HCT116 (cell line): ENCODE results near the gene BPIFB1. TPM values are rescaled to one million over a fixed set of nuclear protein-coding genes. Genes with fewer than 3 reads are reported as not detected.

Experiments used
- ATAC-seq: fragments of 200-7000 bp; cut with Tn5 transposase; 2 replicates; pipeline ENCODE4 v1.9.1; 2020; ENCODE audit warnings: mild to moderate bottlenecking, moderate library complexity
- BruUV-seq: library from RNA; stranded (reverse); fragments of 400-500 nt; replicated peaks from 2 replicates; lab custom pipeline; 2021; lab: Mats Ljungman, UMichigan
- CTCF ChIA-PET: fragments of 300-600 bp; sonication (Branson Sonifier 250); formaldehyde crosslinking; loops from one replicate; lab custom pipeline; 2021; ENCODE audit warnings: antibody characterized with exemption; lab: Charles Lee
- POLR2A ChIA-PET: fragments of 300-600, 350-600 bp; sonication (Branson Sonifier 250); formaldehyde crosslinking; loops from one replicate; lab custom pipeline; 2021; ENCODE audit warnings: antibody characterized with exemption; lab: Charles Lee
- RAD21 ChIA-PET, 2 experiments: fragments of 300-600 bp; sonication (Branson Sonifier 250); formaldehyde crosslinking; loops; one replicate each; lab custom pipeline; 2023; ENCODE audit warnings: low total read pairs in 2 of 2; ENCODE audit not compliant: uncharacterized antibody in 2 of 2, unreplicated experiment in 2 of 2, low non-redundant PET in 1 of 2; lab: Charles Lee
- DNase-seq: peaks from one replicate; pipeline ENCODE4 v3.0.0-alpha.2; 2010; ENCODE audit warnings: low read depth, low spot score
- H2AFZ ChIP-seq: fragments of 200-600 bp; shearing (Covaris generic), sonication (generic); 2 replicates; pipeline ENCODE4 v1.6.1; 2017; ENCODE audit warnings: low read depth, mixed run types, mixed read lengths, antibody characterized with exemption, low read length; ENCODE audit not compliant: poor library complexity, severe bottlenecking
- H3K27ac ChIP-seq: 2 replicates; pipeline ENCODE4 v1.5.1; 2012; ENCODE audit warnings: low read depth, low read length
- H3K27me3 ChIP-seq: fragments of 200-600 bp; sonication (generic); 2 replicates; pipeline ENCODE4 v1.6.1; 2016; ENCODE audit warnings: mixed run types, low read length, mixed read lengths; ENCODE audit not compliant: insufficient read depth
- H3K36me3 ChIP-seq, 2 experiments: fragments of 200-500 bp in 1 of 2; fragments of 200-600 bp in 1 of 2; sonication (Bioruptor generic) in 1 of 2; sonication (generic) in 1 of 2; 2 replicates each; pipeline versions ENCODE4 v1.5.1 to v1.6.1; 2014 to 2016; ENCODE audit warnings: low read length in 2 of 2, inconsistent platforms in 1 of 2, mixed read lengths in 1 of 2, mixed run types in 1 of 2; ENCODE audit not compliant: insufficient read depth in 2 of 2, control insufficient read depth in 1 of 2
- H3K4me1 ChIP-seq, 2 experiments: fragments of 200-600 bp in 1 of 2; sonication (generic) in 1 of 2; 2 replicates each; pipeline versions ENCODE4 v1.5.1 to v1.6.1; 2012 to 2017; ENCODE audit warnings: low read length in 2 of 2, inconsistent platforms in 1 of 2, mild to moderate bottlenecking in 1 of 2, mixed read lengths in 1 of 2, mixed run types in 1 of 2, moderate library complexity in 1 of 2; ENCODE audit not compliant: insufficient read depth in 2 of 2, control insufficient read depth in 1 of 2
- H3K4me2 ChIP-seq: fragments of 200-600 bp; sonication (generic); 2 replicates; pipeline ENCODE4 v1.6.1; 2017; ENCODE audit warnings: mixed run types, low read length, mixed read lengths
- H3K4me3 ChIP-seq, 2 experiments: fragments of 200-600 bp in 1 of 2; sonication (generic) in 1 of 2; replicated peaks in 1 of 2; 2 replicates each; pipeline ENCODE4 v1.5.1; 2011 to 2016; ENCODE audit warnings: low read length in 2 of 2, control low read depth in 1 of 2, low read depth in 1 of 2, mild to moderate bottlenecking in 1 of 2, mixed read lengths in 1 of 2, mixed run types in 1 of 2
- H3K79me2 ChIP-seq: fragments of 200-600 bp; sonication (generic); 2 replicates; pipeline ENCODE4 v1.6.1; 2017; ENCODE audit warnings: mild to moderate bottlenecking, mixed run types, low read length, moderate library complexity, mixed read lengths; ENCODE audit not compliant: insufficient read depth
- H3K9ac ChIP-seq: fragments of 200-600 bp; sonication (generic); 2 replicates; pipeline ENCODE4 v1.6.1; 2016; ENCODE audit warnings: low read length, mixed read lengths
- H3K9me2 ChIP-seq: fragments of 200-600 bp; sonication (generic), shearing (Covaris generic); 2 replicates; pipeline ENCODE4 v1.6.1; 2017; ENCODE audit warnings: mixed run types, mild to moderate bottlenecking, moderate library complexity; ENCODE audit not compliant: insufficient read depth
- H3K9me3 ChIP-seq, 2 experiments: fragments of 200-500 bp in 1 of 2; fragments of 200-600 bp in 1 of 2; sonication (Bioruptor generic) in 1 of 2; sonication (generic) in 1 of 2; 2 replicates each; pipeline ENCODE4 v1.6.1; 2014 to 2017; ENCODE audit warnings: low read length in 2 of 2, mixed read lengths in 2 of 2, inconsistent platforms in 1 of 2, low read depth in 1 of 2, mild to moderate bottlenecking in 1 of 2, mixed run types in 1 of 2, moderate library complexity in 1 of 2; ENCODE audit not compliant: control insufficient read depth in 1 of 2, insufficient read depth in 1 of 2
- H4K20me1 ChIP-seq: fragments of 200-600 bp; sonication (generic), shearing (Covaris generic); 2 replicates; pipeline ENCODE4 v1.6.1; 2017; ENCODE audit warnings: mixed run types, mild to moderate bottlenecking, moderate library complexity; ENCODE audit not compliant: insufficient read depth
- CEBPB ChIP-seq: IDR thresholded peaks from 2 replicates; pipeline ENCODE4 v1.6.1; 2012; ENCODE audit warnings: low read depth
- ELF1 ChIP-seq: IDR thresholded peaks from 2 replicates; pipeline ENCODE4 v1.6.1; 2012; ENCODE audit warnings: low read depth, borderline replicate concordance
- EZH2 ChIP-seq: fragments of 200-600 bp; sonication (generic); IDR thresholded peaks from 2 replicates; pipeline ENCODE4 v1.6.1; 2017; ENCODE audit warnings: antibody characterized with exemption, mixed run types
- EZH2phosphoT487 ChIP-seq: fragments of 200-600 bp; IDR thresholded peaks from 2 replicates; pipeline ENCODE4 v1.6.1; 2018; ENCODE audit warnings: antibody characterized with exemption, borderline replicate concordance
- FOSL1 ChIP-seq: IDR thresholded peaks from 2 replicates; pipeline ENCODE4 v1.6.1; 2012; ENCODE audit warnings: low read depth
- POLR2A ChIP-seq: IDR thresholded peaks from 2 replicates; pipeline ENCODE4 v1.7.0; 2011; ENCODE audit warnings: borderline replicate concordance; ENCODE audit not compliant: insufficient read depth, insufficient read length; ENCODE audit errors: extremely low read depth
- SRF ChIP-seq: IDR thresholded peaks from 2 replicates; pipeline ENCODE4 v1.6.1; 2012; ENCODE audit warnings: low read depth
- TCF7L2 ChIP-seq: IDR thresholded peaks from 2 replicates; pipeline ENCODE4 v1.7.0; 2011; ENCODE audit warnings: borderline replicate concordance, inconsistent platforms; ENCODE audit not compliant: insufficient read depth, insufficient read length; ENCODE audit errors: extremely low read depth
- YY1 ChIP-seq: IDR thresholded peaks from 2 replicates; pipeline ENCODE4 v1.6.1; 2011; ENCODE audit warnings: low read length, low read depth, moderate library complexity, mild to moderate bottlenecking; ENCODE audit not compliant: insufficient replicate concordance; ENCODE audit errors: extremely low read depth
- ZNF274 ChIP-seq: fragments of 200-500 bp; sonication (Bioruptor generic); IDR thresholded peaks from 2 replicates; pipeline ENCODE4 v1.6.1; 2014; ENCODE audit warnings: mild to moderate bottlenecking, low read depth, low read length, inconsistent platforms
- intact Hi-C: fragments of 100-400 bp; cut with micrococcal nuclease; formaldehyde crosslinking; loops from 2 replicates; pipeline ENCODE4 v1.10.0; 2022
- total RNA-seq: library from RNA; stranded (reverse); gene quantifications from one replicate; pipeline ENCODE4 v1.2.1, GENCODE V29; 2021; ENCODE audit not compliant: unreplicated experiment
- TF ChIP-seq, protein P1 (sequence below): IDR thresholded peaks from 2 replicates; pipeline ENCODE4 v1.6.1; 2012
- TF ChIP-seq, protein P2 (sequence below): IDR thresholded peaks from 2 replicates; pipeline ENCODE4 v1.6.1; 2012; ENCODE audit warnings: low read depth
- TF ChIP-seq, protein P3 (sequence below): IDR thresholded peaks from 2 replicates; pipeline ENCODE4 v1.6.1; 2012
- TF ChIP-seq, protein P4 (sequence below): IDR thresholded peaks from 2 replicates; pipeline ENCODE4 v1.6.1; 2011; ENCODE audit warnings: mild to moderate bottlenecking, low read length, moderate library complexity; ENCODE audit not compliant: insufficient replicate concordance; ENCODE audit errors: extremely low read depth

BPIFB1 gene
- total RNA-seq, 1 experiment from 2014 or later = 0.17 TPM

DNA sequence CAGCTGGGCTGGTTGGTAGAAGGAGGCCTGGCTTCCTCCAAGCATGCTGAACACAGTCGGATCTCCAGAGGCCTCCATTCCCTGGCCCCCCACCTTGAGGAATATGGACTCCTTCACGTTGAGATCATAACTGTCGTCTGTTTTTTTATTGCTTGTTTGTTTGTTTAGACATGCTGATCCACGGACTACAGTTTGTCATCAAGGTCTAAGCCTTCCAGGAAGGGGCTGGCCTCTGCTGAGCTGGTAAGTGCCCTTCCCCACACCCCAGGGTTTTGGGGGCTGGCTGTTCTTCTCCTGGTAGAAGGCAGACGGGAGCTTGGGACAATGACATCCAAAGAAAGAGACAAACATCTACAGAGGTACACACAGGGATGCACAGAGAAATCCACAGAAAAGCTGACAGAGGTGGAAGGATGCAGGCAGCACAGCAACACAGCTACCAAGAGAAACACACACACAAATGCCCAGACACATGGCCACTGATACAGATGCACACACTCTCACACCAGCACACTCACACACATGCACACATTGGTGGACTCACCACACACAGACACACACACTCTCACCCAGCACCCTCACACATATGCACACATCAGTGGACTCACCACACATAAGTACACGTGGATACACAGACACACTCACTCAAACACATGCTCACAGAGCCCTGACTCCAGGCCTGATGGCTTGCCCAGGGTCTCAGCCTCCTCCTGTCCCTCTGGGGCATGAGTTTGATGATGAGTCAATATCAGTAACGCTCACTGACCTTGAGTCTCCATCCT is 40.5 kb upstream of the BPIFB1 start:
- Histone ChIP-seq H3K27ac (no peak overlapping the region), H3K4me2 (no peak overlapping the region), H2AFZ (no peak overlapping the region), H3K4me1 (no peaks in the 10 kb centered on the region), H3K79me2 (no peaks in the 10 kb centered on the region), H3K9me3 (no peaks in the 10 kb centered on the region), H3K36me3 (no peaks in the 10 kb centered on the region), H4K20me1 (no peaks in the 10 kb centered on the region), H3K9me2 (no peaks in the 10 kb centered on the region), H3K9ac (no peak overlapping the region), H3K27me3 (peaks cover 10% of the 10 kb centered on the region), H3K4me3 (no peak overlapping the region)
- CTCF ChIA-PET = no interaction called here
- intact Hi-C loops = no loop called here
- no TSS peak for BruUV-seq
- RAD21 ChIA-PET = no interaction called here
- POLR2A ChIA-PET = no interaction called here
- ATAC-seq = no peak
- no peak for TF ChIP-seq EZH2phosphoT487
- TF ChIP-seq, all 23 proteins: peak for 0
- no peak for DNase-seq

DNA sequence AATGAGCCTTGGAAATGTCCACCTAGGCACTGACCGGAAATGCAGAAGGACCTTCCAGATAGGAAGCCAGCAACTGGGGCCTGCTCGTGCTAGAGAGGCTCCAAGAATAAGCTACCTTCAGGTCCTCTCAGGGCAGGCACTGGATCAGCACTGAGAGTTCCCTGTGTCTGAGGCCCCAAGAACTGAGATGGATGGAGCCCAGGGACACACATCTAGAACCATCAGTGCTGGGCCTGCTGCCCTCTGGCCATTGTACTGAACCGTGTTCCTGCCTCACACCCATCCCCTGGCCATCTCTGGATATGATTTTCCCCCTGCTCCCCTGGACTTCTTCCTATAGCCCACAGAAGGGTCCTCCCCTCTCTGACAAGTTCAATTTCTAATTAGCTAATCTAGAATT is 36.9 kb upstream of the BPIFB1 start:
- POLR2A ChIA-PET = no interaction called here
- RAD21 ChIA-PET = no interaction called here
- CTCF ChIA-PET = no interaction called here
- BruUV-seq = no TSS peak
- Histone ChIP-seq H3K79me2 (no peaks in the 10 kb centered on the region), H3K36me3 (no peaks in the 10 kb centered on the region), H3K9ac (no peak overlapping the region), H3K4me1 (no peaks in the 10 kb centered on the region), H3K27ac (no peak overlapping the region), H3K9me2 (no peaks in the 10 kb centered on the region), H3K4me3 (no peak overlapping the region), H3K9me3 (no peaks in the 10 kb centered on the region), H4K20me1 (no peaks in the 10 kb centered on the region), H3K4me2 (no peak overlapping the region), H2AFZ (no peak overlapping the region), H3K27me3 (peaks cover 10% of the 10 kb centered on the region)
- intact Hi-C loops = no loop called here
- ATAC-seq (no peak), DNase-seq (no peak)
- TF ChIP-seq, protein P1, sequence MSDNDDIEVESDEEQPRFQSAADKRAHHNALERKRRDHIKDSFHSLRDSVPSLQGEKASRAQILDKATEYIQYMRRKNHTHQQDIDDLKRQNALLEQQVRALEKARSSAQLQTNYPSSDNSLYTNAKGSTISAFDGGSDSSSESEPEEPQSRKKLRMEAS = no peak
- TF ChIP-seq TCF7L2 (no peak), ELF1 (no peak), EZH2 (no peak), ZNF274 (no peak), SRF (no peak), YY1 (no peak), POLR2A (no peak), FOSL1 (no peak), CEBPB (no peak)
- TF ChIP-seq, protein P2, sequence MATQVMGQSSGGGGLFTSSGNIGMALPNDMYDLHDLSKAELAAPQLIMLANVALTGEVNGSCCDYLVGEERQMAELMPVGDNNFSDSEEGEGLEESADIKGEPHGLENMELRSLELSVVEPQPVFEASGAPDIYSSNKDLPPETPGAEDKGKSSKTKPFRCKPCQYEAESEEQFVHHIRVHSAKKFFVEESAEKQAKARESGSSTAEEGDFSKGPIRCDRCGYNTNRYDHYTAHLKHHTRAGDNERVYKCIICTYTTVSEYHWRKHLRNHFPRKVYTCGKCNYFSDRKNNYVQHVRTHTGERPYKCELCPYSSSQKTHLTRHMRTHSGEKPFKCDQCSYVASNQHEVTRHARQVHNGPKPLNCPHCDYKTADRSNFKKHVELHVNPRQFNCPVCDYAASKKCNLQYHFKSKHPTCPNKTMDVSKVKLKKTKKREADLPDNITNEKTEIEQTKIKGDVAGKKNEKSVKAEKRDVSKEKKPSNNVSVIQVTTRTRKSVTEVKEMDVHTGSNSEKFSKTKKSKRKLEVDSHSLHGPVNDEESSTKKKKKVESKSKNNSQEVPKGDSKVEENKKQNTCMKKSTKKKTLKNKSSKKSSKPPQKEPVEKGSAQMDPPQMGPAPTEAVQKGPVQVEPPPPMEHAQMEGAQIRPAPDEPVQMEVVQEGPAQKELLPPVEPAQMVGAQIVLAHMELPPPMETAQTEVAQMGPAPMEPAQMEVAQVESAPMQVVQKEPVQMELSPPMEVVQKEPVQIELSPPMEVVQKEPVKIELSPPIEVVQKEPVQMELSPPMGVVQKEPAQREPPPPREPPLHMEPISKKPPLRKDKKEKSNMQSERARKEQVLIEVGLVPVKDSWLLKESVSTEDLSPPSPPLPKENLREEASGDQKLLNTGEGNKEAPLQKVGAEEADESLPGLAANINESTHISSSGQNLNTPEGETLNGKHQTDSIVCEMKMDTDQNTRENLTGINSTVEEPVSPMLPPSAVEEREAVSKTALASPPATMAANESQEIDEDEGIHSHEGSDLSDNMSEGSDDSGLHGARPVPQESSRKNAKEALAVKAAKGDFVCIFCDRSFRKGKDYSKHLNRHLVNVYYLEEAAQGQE = no peak
- TF ChIP-seq, protein P3, sequence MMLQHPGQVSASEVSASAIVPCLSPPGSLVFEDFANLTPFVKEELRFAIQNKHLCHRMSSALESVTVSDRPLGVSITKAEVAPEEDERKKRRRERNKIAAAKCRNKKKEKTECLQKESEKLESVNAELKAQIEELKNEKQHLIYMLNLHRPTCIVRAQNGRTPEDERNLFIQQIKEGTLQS = no peak
- TF ChIP-seq, protein P4, sequence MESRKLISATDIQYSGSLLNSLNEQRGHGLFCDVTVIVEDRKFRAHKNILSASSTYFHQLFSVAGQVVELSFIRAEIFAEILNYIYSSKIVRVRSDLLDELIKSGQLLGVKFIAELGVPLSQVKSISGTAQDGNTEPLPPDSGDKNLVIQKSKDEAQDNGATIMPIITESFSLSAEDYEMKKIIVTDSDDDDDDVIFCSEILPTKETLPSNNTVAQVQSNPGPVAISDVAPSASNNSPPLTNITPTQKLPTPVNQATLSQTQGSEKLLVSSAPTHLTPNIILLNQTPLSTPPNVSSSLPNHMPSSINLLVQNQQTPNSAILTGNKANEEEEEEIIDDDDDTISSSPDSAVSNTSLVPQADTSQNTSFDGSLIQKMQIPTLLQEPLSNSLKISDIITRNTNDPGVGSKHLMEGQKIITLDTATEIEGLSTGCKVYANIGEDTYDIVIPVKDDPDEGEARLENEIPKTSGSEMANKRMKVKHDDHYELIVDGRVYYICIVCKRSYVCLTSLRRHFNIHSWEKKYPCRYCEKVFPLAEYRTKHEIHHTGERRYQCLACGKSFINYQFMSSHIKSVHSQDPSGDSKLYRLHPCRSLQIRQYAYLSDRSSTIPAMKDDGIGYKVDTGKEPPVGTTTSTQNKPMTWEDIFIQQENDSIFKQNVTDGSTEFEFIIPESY = no peak
